ENCODE results near the gene RAB3IL1. TPM values are rescaled to one million over a fixed set of nuclear protein-coding genes. Genes with fewer than 3 reads are reported as not detected.
A peak's percentile ranks its signal among the peaks of the same experiment; 100 is the strongest.

RAB3IL1 gene
- total and polyA plus RNA-seq, 9 of the 15 experiments (the other 6 are each of a cell fraction or from before 2014, with no cell fraction given), result 0.15 to 42.6 (median 15.5) TPM

GRCh38 chr11:61874377-61874809 lies 43.0 kb downstream of the RAB3IL1 start:
- no peak overlapping the region for H3K4me2 ChIP-seq (ENCODE audit: insufficient read depth, low read length)
- FAIRE-seq (no peak), ATAC-seq (no peak), DNase-seq (ENCODE audit: extremely low read depth in 1 of 4, low spot score in 3 of 4) (no peak)
- in situ Hi-C loops (cut with MboI), result no loop called here
- POLR2A ChIA-PET, result interaction anchor here (0.5 to 1.6 kb wide), 3 partner anchors 74 to 94 kb away, joined by 3 to 9 read pairs (median 4); partner anchors contain the start of gene BEST1
- intact Hi-C loops (cut with micrococcal nuclease), result no loop called here
- WGBS (ENCODE audit: insufficient coverage, low coverage, missing lambda C conversion rate), result 94% methylated on average over 9 of the region's 12 CpGs
- peak overlapping the region in 1 of 2 experiments; percentile 12; a peak in 1 of 4 replicates for H3K9ac ChIP-seq (ENCODE audit: insufficient read depth in 1 of 2, low read depth in 2 of 2, low read length in 2 of 2)
- no peaks in the 10 kb centered on the region for H3K27me3 ChIP-seq (ENCODE audit: control insufficient read depth in 2 of 2, insufficient read depth in 2 of 2, low read length in 2 of 2)
- H3K79me2 ChIP-seq (ENCODE audit: control insufficient read depth, insufficient read depth, low read length), result no peaks in the 10 kb centered on the region
- no peak overlapping the region for H3K4me3 ChIP-seq
- 0 out of 6 replicates have a peak, but pooled peaks of 1 of the 3 experiments have one; percentile 3 for TF ChIP-seq CTCF (IDR thresholded peaks at IDR 0.05 in 2 of 3, conservative IDR thresholded peaks at IDR 0.05 in 1 of 3; ENCODE audit: insufficient read depth in 2 of 3, low read depth in 1 of 3, low read length in 3 of 3)
- TF ChIP-seq ARNT (IDR thresholded peaks at IDR 0.05), result no peak
- CTCF ChIA-PET (ENCODE audit: low intra/inter-chr PET ratio), result no interaction called here
- H3K27ac ChIP-seq (ENCODE audit: extremely low read depth, low read depth, low read length), result no peak overlapping the region
- no peaks in the 10 kb centered on the region for H3K9me3 ChIP-seq (replicated peaks; ENCODE audit: control insufficient read depth, insufficient read depth, low read depth, low read length)
- H4K20me1 ChIP-seq (replicated peaks; ENCODE audit: control insufficient read depth, insufficient read depth, low read length), result no peaks in the 10 kb centered on the region
- no TSS peak for BruUV-seq (replicated peaks)
- H2AFZ ChIP-seq (ENCODE audit: low read depth, low read length), result no peak overlapping the region
- H3K36me3 ChIP-seq (ENCODE audit: control insufficient read depth, insufficient read depth, low read length), result peaks cover 20% of the 10 kb centered on the region; the same call in 2 of the 3 replicates
- peaks cover 21 to 74% of the 10 kb centered on the region in 2 experiments for H3K4me1 ChIP-seq (replicated peaks in 1 of 2; ENCODE audit: control insufficient read depth in 2 of 2, insufficient read depth in 2 of 2, low read length in 2 of 2)
- no peaks in the 10 kb centered on the region for H3K9me1 ChIP-seq (ENCODE audit: control insufficient read depth, insufficient read depth, low read length)

All from K562 (cell line).